Dendritic cell treated with granulocyte-macrophage colony-stimulating factor and Interleukin-4, amounts not matched to agents 40 ng/mL and 50 ng/mL, for 4 days (primary cell): ENCODE measurements around the gene IPO8.

Source experiments
- H3K27ac Mint-ChIP-seq: one replicate; pipeline ENCODE4 v1.8.0; 2022; ENCODE audit warnings: mild to moderate bottlenecking, mixed read lengths
- H3K27me3 Mint-ChIP-seq: one replicate; pipeline ENCODE4 v1.8.0; 2022; ENCODE audit warnings: mild to moderate bottlenecking, mixed read lengths
- H3K36me3 Mint-ChIP-seq: one replicate; pipeline ENCODE4 v1.8.0; 2022; ENCODE audit warnings: low read depth, mixed read lengths
- H3K4me1 Mint-ChIP-seq: one replicate; pipeline ENCODE4 v1.8.0; 2022; ENCODE audit warnings: low read depth, mixed read lengths
- H3K4me3 Mint-ChIP-seq: one replicate; pipeline ENCODE4 v1.8.0; 2022; ENCODE audit warnings: mild to moderate bottlenecking, moderate library complexity, mixed read lengths
- H3K9me3 Mint-ChIP-seq: one replicate; pipeline ENCODE4 v1.8.0; 2022; ENCODE audit warnings: mixed read lengths
- intact Hi-C: fragments of 100-400 bp; cut with micrococcal nuclease; formaldehyde crosslinking; loops from one replicate; pipeline ENCODE4 v1.15.0; 2022

Gene IPO8

DNA sequence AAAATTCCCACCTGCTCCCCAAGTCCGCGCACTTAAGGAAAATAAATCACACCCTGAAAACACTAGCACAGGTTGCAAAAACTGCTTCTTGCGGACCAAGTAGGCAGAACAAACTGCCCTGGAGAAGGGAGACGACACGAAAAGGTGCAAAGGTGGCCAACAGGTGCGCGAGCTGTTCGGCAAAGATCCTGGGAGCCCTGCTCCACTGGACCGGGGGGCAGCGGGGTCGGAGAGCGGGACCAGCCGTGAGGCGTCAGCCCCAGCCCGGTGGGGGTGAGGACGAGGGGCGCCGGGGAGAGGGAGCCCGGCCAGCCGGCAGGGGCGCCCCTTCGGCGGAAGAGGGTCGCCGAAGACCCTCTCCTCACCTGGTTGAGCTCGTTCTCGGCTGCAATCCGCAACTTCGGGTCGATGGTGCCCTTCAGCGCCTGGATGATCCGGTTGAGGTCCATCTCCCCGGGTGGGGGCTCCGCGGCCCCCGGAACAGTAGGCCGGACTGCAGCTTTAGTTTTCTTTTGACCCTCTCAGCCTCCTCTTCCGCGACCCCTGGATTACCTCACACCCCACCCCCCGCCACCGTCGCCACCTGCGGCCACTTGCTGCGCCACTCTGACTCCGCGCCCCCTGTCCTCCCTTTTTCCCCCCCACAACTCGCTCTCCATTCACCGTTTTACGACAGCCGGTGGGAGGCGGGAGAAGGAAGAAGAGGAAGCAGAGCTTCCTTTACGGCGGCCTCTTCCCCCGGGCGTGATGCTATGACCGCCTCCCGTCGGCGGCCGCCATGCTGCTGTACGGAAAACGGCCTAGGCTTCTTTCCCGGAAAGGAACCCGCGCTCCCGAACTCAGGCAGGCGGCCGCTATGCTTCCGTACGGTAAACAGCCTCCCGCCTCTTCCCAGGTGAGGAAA lies at the start of gene IPO8:
Gene IPO8 (minus strand): TSS at position 671 of the 904 bp plus-strand sequence. CDS start 222 bp downstream, at position 449.
- Mint-ChIP-seq H3K36me3 (peaks cover 19% of the 10 kb centered on the region), H3K27ac (peak within 1 kb of the TSS; percentile 90), H3K27me3 (peaks cover 4% of the 10 kb centered on the region), H3K4me1 (peaks cover 29% of the 10 kb centered on the region), H3K4me3 (peak within 1 kb of the TSS; percentile 91), H3K9me3 (no peaks in the 10 kb centered on the region)
- intact Hi-C loops: loop anchor here (1.0 to 5.0 kb wide), 3 partner anchors 17 to 1313 kb away; partner anchors contain the start of gene ERGIC2

DNA sequence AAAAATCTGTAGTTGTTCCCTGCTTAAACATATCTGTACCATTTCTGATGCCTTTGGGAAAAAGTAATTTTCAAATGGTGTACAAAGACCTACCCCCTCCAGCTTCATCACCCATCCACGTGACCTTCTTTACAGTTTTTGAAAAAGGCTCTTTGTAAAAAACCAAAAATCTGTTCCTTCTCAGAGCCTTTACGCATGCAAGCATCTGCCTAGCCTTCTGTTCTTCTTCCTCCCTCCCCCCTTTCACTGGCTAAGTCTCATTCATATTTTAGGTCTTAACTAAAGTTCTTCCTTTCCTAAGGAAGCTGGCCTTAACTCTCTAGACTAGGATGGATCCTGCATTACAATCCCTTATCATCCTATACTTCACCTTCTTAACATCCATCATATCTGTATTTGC lies 48.7 kb upstream of the IPO8 start:
- no peaks in the 10 kb centered on the region for H3K9me3 Mint-ChIP-seq
- intact Hi-C loops: no loop called here
- no peaks in the 10 kb centered on the region for H3K27me3 Mint-ChIP-seq
- no peak overlapping the region for H3K4me3 Mint-ChIP-seq
- peaks cover 13% of the 10 kb centered on the region for H3K4me1 Mint-ChIP-seq
- H3K36me3 Mint-ChIP-seq: peaks cover 17% of the 10 kb centered on the region
- no peak overlapping the region for H3K27ac Mint-ChIP-seq

DNA sequence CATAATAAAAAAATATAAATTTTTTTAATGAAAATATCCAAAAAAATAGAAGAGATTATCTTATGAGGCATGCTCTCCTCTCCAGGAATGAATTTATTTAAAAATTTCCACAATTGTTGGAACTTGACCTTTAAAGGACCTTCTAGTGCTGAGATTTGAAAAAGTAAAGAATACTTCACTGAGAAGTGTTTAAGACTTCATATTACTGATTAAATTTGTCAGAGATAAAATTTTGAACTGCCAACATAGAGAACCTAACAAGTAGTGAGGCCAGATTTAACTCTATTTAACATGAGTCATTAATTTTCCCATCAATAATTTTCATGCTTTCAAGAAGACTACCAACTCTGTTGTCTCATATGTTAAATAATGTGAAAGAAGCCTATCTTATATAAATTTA lies 44.6 kb upstream of the IPO8 start:
- no peak overlapping the region for H3K27ac Mint-ChIP-seq
- H3K9me3 Mint-ChIP-seq: no peaks in the 10 kb centered on the region
- peaks cover 31% of the 10 kb centered on the region for H3K36me3 Mint-ChIP-seq
- intact Hi-C loops: no loop called here
- no peak overlapping the region for H3K4me3 Mint-ChIP-seq
- no peaks in the 10 kb centered on the region for H3K27me3 Mint-ChIP-seq
- no peaks in the 10 kb centered on the region for H3K4me1 Mint-ChIP-seq

DNA sequence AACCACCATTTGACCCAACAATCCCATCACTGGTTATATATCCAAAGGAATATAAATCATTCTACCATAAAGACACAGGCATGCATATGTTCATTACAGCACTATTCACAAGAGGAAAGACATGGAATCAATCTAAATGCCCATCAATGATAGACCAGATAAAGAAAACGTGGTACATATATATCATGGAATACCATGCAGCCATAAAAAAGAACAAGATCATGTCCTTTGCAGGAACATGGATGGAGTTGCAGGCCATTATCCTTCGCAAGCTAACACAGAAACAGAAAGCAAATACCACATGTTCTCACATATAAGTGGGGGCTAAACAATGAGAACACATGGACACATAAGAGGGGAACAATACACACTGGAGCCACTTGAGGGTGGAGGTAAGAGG lies 43.4 kb upstream of the IPO8 start:
- Mint-ChIP-seq H3K36me3 (peaks cover 40% of the 10 kb centered on the region), H3K4me3 (no peak overlapping the region), H3K4me1 (no peaks in the 10 kb centered on the region), H3K27ac (no peak overlapping the region), H3K9me3 (no peaks in the 10 kb centered on the region), H3K27me3 (no peaks in the 10 kb centered on the region)
- intact Hi-C loops: no loop called here

DNA sequence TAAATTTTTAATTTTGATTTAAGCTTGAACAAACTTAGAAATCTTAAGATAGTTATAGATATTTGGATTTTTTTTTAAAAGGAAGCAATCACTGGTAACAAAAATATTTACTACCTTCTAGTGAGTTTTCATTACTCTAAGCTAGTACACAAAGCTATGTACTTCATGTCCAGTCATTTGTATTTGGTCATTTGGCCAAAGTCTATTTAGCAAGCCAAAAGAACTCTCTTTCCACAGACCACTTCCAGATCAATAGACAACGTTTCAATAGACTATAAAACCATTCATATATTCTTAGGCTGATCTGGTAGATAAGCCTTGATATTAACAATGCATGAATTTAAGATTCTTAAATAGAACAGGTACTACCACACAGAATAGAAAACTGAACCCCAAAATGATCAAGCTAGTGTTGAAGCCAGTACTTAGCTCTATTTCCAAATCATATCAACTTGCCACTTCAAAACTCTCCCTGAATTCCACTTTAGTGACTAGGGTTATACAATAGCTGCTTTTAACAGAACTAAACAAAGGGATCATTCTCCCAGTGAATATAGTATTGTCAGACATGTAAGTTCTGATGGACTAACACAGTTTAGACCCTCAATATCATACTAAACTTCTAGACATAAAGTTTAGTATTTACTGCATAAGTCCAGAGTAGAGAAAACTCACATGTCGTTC lies 37.4 kb upstream of the IPO8 start:
- intact Hi-C loops: no loop called here
- Mint-ChIP-seq H3K9me3 (no peaks in the 10 kb centered on the region), H3K27ac (no peak overlapping the region), H3K36me3 (peaks cover 52% of the 10 kb centered on the region), H3K27me3 (no peaks in the 10 kb centered on the region), H3K4me1 (peaks cover 18% of the 10 kb centered on the region), H3K4me3 (no peak overlapping the region)

DNA sequence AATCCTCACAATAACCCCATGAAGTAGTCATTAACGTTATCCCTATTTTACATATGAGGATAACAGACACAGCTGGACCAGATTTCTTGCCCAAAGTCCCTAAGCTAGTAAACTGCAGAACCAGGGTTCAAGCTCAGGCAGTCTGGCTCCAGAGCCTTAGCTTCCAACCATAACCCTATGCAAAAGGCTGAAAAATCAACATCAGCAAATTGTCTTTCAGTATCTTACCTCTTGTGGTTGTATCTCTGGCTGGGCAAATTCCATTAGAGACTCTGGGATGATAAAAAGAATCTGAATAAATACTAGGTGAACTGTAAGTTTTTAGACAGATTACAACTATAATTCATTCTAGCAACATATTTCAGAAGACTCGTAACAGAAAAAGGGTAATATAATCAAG lies 34.3 kb upstream of the IPO8 start:
- Mint-ChIP-seq H3K4me3 (no peak overlapping the region), H3K4me1 (peaks cover 18% of the 10 kb centered on the region), H3K27me3 (no peaks in the 10 kb centered on the region), H3K27ac (no peak overlapping the region), H3K9me3 (no peaks in the 10 kb centered on the region), H3K36me3 (peaks cover 36% of the 10 kb centered on the region)
- intact Hi-C loops: no loop called here

DNA sequence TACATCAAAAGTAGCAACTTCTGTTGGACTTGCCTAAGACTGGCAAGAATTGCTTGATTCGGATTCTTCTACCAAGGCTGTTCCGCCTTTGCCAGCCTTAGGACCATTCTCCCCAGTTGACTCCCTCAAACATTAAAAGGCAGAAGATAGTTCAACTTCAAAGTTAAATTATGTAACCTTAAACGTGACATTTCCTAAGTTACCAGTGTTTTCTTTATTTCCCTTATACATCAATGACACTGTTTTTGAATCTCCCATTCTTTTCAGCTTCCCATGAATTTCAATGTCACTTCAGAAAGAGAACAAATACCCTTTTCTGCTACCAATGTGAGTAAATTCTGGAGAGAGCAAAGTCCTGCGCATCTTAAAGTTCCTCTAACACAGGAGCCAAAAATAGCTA lies 33.9 kb upstream of the IPO8 start:
- Mint-ChIP-seq H3K27me3 (no peaks in the 10 kb centered on the region), H3K36me3 (peaks cover 31% of the 10 kb centered on the region), H3K4me3 (no peak overlapping the region), H3K9me3 (no peaks in the 10 kb centered on the region), H3K4me1 (peaks cover 18% of the 10 kb centered on the region), H3K27ac (no peak overlapping the region)
- intact Hi-C loops: no loop called here

DNA sequence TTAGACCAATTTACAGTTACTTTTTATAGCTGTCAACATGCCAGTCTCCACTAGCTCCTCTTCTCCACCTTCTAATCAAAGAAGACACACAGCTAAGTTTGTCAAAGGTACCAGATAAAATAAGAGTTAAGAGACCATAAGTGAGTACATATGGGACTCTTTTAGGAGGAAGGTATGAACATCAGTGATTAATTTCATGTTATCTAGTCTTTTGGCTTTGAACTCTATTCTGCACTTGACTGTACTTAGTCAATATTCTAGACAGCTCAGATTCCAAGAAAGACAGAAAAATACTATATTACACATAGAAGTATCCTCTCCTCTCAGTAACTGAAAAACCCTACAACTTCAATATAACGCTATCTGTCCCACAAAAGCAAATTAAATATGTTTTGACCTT lies 31.0 kb upstream of the IPO8 start:
- Mint-ChIP-seq H3K4me3 (no peak overlapping the region), H3K4me1 (peaks cover 17% of the 10 kb centered on the region), H3K36me3 (peaks cover 28% of the 10 kb centered on the region), H3K27ac (no peak overlapping the region), H3K9me3 (no peaks in the 10 kb centered on the region), H3K27me3 (no peaks in the 10 kb centered on the region)
- intact Hi-C loops: no loop called here

DNA sequence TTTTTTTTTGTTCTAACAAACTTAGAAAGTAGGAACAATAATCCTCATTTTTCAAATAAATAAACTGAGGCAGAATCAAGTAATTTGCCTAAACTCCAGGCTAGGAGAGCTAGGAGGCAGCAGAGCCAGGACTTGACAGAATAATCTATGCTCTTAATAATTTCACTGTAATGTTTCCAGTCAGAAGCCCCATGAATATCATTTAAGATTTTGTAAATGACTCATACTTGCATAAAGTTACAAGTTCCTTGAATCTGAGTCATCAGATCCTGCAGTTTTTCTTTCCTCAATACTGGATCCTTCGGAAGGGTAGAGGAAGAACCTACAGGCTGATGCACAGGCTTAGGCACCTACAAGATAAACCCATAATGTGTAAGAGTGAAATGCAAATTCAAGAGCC lies 30.1 kb upstream of the IPO8 start:
- no peak overlapping the region for H3K27ac Mint-ChIP-seq
- intact Hi-C loops: no loop called here

DNA sequence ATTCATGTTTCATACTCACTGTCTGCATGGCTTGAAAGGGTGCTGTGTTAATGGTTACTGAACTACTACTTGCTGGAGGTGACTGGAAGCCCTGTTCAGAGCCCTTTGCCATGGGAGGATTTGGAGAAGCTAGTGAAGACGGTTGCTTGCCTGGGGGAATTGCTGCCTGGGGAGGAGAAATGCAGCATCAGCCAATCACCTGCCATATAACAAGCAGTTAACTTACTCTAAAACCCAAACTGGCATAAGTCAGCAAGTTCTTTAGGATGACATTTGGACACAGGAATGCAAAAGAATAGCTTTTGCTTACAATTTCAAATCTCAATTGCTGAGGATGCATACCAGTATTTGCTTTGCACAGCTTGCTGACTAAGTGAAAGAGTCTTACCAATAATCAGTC lies 23.4 kb upstream of the IPO8 start:
- no peak overlapping the region for H3K27ac Mint-ChIP-seq
- no peak overlapping the region for H3K4me3 Mint-ChIP-seq
- H3K4me1 Mint-ChIP-seq: no peaks in the 10 kb centered on the region
- H3K9me3 Mint-ChIP-seq: no peaks in the 10 kb centered on the region
- no peaks in the 10 kb centered on the region for H3K27me3 Mint-ChIP-seq
- intact Hi-C loops: no loop called here
- H3K36me3 Mint-ChIP-seq: peaks cover 42% of the 10 kb centered on the region

More for the DNA sequence above, 30.1 kb upstream of the IPO8 start:
- Mint-ChIP-seq H3K36me3 (peaks cover 35% of the 10 kb centered on the region), H3K4me3 (no peak overlapping the region), H3K27me3 (no peaks in the 10 kb centered on the region), H3K4me1 (peaks cover 8% of the 10 kb centered on the region), H3K9me3 (no peaks in the 10 kb centered on the region)

DNA sequence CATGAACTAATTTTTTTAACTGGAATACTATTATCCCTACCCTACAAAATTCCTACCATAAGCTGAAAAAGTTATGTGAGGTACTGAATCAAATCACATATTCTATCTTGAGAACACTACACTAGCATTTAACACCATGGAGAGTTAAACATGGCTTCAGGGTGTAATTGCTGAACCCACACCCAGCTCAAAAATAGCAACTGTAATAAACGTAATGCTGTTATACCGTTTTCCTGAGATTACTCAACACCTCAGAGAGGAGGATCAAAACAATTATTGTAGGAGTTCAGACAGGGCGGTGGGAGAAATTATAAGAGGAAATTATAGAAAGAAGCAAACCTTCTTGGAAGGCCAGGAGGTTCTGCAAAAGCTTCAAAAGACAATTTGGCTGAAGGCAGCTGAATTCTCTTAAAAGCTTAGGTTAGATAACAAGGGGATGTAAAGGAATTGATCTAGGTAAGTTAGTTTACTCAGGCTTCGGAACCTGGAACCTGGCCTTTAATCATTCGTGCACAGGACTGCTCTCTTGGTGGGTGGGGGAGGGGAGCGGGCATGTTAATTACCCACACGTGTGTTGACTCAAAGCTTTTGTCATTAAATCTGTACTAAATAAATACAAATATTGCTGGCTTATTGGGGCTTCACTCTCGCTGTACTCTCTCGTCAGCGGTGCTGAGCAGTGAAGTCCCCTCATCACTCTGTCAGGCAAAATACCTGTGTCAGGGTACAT lies 12.1 kb upstream of the IPO8 start:
- intact Hi-C loops: no loop called here
- Mint-ChIP-seq H3K27me3 (no peaks in the 10 kb centered on the region), H3K4me1 (no peaks in the 10 kb centered on the region), H3K9me3 (no peaks in the 10 kb centered on the region), H3K36me3 (peaks cover 10% of the 10 kb centered on the region), H3K27ac (no peak overlapping the region), H3K4me3 (no peak overlapping the region)

DNA sequence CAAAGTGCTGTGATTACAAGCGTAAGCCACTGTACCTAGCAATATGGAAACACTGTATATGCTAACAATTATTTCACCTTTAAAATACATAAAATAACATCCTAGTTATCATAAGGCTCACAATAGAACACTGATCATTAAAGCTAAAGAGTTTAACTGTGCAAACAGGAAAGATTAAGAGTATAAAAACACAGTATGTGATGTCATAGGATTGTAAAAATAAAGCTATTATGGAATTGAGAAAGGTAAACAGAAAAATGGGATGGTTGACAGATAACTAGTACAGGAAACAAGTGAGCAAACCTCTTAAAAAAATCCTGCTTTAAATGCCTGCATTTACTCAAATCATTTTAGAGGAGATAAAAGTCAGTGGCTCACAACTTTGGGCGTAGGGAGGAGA lies 10.8 kb upstream of the IPO8 start:
- Mint-ChIP-seq H3K4me3 (no peak overlapping the region), H3K27me3 (no peaks in the 10 kb centered on the region), H3K36me3 (peaks cover 10% of the 10 kb centered on the region), H3K27ac (no peak overlapping the region), H3K4me1 (no peaks in the 10 kb centered on the region), H3K9me3 (no peaks in the 10 kb centered on the region)
- intact Hi-C loops: no loop called here

DNA sequence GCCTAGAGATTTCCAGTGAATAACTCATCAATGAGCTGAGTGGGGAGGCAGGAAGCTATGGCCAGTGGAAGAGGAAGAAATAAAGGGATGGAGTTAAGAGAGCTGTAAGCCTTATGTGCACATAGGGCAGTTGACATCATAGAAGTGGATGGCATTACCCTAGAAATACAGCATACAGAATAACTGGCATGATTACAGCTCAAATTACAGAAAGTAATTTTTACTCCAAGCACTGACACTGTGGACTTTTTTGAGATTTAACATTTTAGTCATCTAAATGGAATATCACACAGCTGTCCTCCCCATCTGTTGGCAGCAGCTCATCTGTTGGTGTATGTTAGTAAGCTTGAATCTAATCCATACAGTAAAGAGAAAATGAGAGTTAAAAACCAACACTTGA lies 5.4 kb upstream of the IPO8 start:
- intact Hi-C loops: no loop called here
- Mint-ChIP-seq H3K4me1 (no peaks in the 10 kb centered on the region), H3K9me3 (no peaks in the 10 kb centered on the region), H3K27me3 (peaks cover 6% of the 10 kb centered on the region), H3K27ac (no peak overlapping the region), H3K4me3 (no peak overlapping the region), H3K36me3 (peaks cover under 1% of the 10 kb centered on the region)
